Spinal cord (tissue), 10 donors: ENCODE measurements around the gene PPIG. TPM values are rescaled to one million over a fixed set of nuclear protein-coding genes. Genes with fewer than 3 reads are reported as not detected.
"Not testable (repeated sequence)": the region's sequence is repeated elsewhere in the genome, so short reads cannot be mapped to it uniquely, and the experiment has no call there.

Experiments used
- DNase-seq, 6 donors: peaks; one replicate each; pipeline versions ENCODE4 v3.0.0 to v3.0.0-alpha.2; 2013 to 2015; ENCODE audit warnings: low spot score in 6 of 6, low read depth in 4 of 6
- H3K27ac ChIP-seq: one replicate; pipeline ENCODE4 v1.5.1; 2013; ENCODE audit warnings: low read depth, low read length, control low read depth
- H3K27me3 ChIP-seq: one replicate; pipeline ENCODE4 v1.6.1; 2013; ENCODE audit warnings: low read length; ENCODE audit not compliant: control insufficient read depth, insufficient read depth
- H3K36me3 ChIP-seq: one replicate; pipeline ENCODE4 v1.6.1; 2013; ENCODE audit warnings: low read length; ENCODE audit not compliant: control insufficient read depth, insufficient read depth
- H3K4me1 ChIP-seq: one replicate; pipeline ENCODE4 v1.6.1; 2013; ENCODE audit warnings: low read length; ENCODE audit not compliant: control insufficient read depth, insufficient read depth
- H3K4me3 ChIP-seq: one replicate; pipeline ENCODE4 v1.5.1; 2013; ENCODE audit warnings: low read depth, low read length, control low read depth
- H3K9me3 ChIP-seq: one replicate; pipeline ENCODE4 v1.6.1; 2013; ENCODE audit warnings: low read length; ENCODE audit not compliant: control insufficient read depth, insufficient read depth
- whole genome bisulfite sequencing: methylation state at CpG from one replicate; pipeline ENCODE4 v1.1.5; 2013; ENCODE audit warnings: missing lambda C conversion rate; ENCODE audit not compliant: insufficient coverage; 5-methylcytosine and 5-hydroxymethylcytosine counted together
- long read RNA-seq, 4 donors: transcript quantifications; one replicate each; lab custom pipeline, GENCODE V29; 2026
- polyA plus RNA-seq, 2 donors: library from polyadenylated mRNA; unstranded; fragments of 120-200 nt; gene quantifications; one replicate each; pipeline ENCODE4 v1.2.1, GENCODE V29; 2013; ENCODE audit not compliant: insufficient read length in 2 of 2
- total RNA-seq, 2 donors: library from RNA; depleted of rRNA in 1 of 2; stranded (reverse); fragments of 120-200 nt in 1 of 2; fragments of >200 nt in 1 of 2; gene quantifications; one replicate each; pipeline versions ENCODE4 v1.2.3 to v1.2.4, GENCODE V29; 2013 to 2014
- donor health status: healthy.

The PPIG gene
- total RNA-seq: 10 to 100 TPM; 54.1 to 58.6 TPM
- polyA plus RNA-seq: 10 to 100 TPM; 51.3 to 69.9 TPM
- long read RNA-seq, donor 1, full-length matches to known transcripts: 6 of 16 reads
- long read RNA-seq, donor 1, partial matches to known transcripts: 10 of 16 reads
- long read RNA-seq, donor 1, other reads (novel, unspliced or antisense): 0 of 16 reads
- long read RNA-seq, donor 2, full-length matches to known transcripts: 3 of 3 reads
- long read RNA-seq, donor 2, partial matches to known transcripts: 0 of 3 reads
- long read RNA-seq, donor 2, other reads (novel, unspliced or antisense): 0 of 3 reads
- long read RNA-seq, donor 3, full-length matches to known transcripts: 2 of 2 reads
- long read RNA-seq, donor 3, partial matches to known transcripts: 0 of 2 reads
- long read RNA-seq, donor 3, other reads (novel, unspliced or antisense): 0 of 2 reads
- long read RNA-seq, donor 4, full-length matches to known transcripts: 10 of 10 reads
- long read RNA-seq, donor 4, partial matches to known transcripts: 0 of 10 reads
- long read RNA-seq, donor 4, other reads (novel, unspliced or antisense): 0 of 10 reads

DNA sequence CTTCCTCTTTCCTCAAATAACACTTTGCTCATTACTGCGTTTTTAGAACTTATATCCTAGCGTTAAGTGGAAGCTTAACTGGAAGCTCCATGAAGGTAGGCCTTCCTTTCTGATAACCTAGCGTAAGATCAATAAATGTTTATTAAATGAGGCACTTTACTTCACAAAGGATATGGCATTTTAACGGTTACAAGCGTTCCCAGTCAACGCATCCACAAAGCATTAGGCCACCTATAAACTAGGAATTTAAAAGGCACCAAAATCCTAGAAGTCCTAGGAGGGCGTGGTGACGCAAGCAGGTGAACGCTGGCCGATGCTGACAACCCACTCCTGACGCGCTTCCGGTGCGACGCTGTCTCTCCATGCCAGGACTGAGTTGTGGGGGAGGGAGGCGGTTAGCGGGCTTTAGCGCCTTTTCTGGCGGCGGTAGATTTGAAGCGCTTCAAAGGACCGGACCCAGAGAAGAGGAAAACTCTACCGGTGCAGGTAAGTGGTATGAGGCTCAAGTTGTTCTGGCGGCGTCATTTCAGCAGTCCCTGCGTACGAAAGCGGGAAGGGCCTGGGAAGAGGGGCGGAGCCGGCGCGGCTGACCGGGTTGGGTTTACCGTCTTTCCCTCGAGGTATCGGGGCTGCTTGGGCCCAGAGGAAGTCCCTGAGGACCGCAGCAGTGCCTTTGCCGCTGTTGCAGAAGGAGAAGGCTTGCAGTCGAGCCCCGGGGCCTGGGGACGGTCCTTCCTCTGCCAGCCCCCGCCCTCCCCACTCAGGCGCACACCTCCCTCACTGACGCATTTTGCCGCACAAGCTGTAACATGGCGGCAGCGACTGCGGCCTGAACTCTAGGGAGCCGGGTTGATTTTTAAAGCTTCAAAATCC lies at the start of gene PPIG:
Gene PPIG, plus strand, starts transcription at position 347 of the 873 bp plus-strand sequence. CDS start 19,691 bp downstream, outside the sequence.
- peak within 1 kb of the TSS; percentile 92 for H3K4me3 ChIP-seq
- WGBS: under 1% methylated on average over 40 of the region's 49 CpGs
- H3K9me3 ChIP-seq: peaks cover 2% of the 10 kb centered on the region
- no peaks in the 10 kb centered on the region for H3K36me3 ChIP-seq
- H3K4me1 ChIP-seq: peaks cover 12% of the 10 kb centered on the region
- peak; percentile 92 to 99 (median 93) for DNase-seq
- peak within 1 kb of the TSS; percentile 99 for H3K27ac ChIP-seq
- no peaks in the 10 kb centered on the region for H3K27me3 ChIP-seq

DNA sequence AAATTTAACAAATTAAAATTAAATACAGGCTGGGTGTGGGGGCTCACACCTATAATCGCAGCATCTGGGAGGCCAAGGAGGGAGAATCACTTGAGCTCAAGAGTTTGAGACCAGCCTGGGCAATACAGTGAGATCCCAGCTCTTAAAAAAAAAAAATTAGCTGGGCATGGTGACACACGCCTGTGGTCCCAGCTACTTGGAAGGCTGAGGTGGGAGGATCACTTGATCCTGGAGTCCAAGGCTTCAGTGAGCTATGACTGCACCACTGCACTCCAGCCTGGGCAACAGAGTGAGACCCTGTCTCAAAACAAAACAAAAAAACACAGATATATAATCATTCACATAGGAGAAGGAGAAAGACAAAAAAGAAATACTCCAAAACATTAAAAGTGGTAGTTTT lies 44.7 kb upstream of the PPIG start:
- H3K4me1 ChIP-seq, H3K27ac ChIP-seq, DNase-seq, H3K4me3 ChIP-seq, H3K27me3 ChIP-seq, H3K9me3 ChIP-seq, H3K36me3 ChIP-seq: not testable (repeated sequence)
- 100% methylated on average over 1 of the region's 2 CpGs for WGBS

DNA sequence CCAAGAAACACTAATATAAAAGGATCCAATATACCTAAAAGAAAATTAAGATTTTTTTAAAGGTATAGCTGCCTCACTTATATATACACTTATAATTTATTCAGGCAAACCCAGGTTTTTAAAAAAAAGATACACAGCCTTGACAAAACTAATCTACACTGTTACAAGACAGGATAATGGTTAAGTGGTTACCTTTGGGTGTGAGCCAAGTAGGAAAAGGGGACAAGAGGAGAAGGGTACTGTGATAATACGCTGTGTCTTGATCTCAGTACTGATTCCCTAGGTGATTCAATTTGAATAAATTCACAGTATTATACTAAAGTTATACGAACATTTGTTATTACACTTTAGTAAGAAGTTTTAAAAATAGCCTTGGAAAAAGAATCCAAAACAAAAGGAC lies 44.0 kb upstream of the PPIG start:
- Histone ChIP-seq H3K4me1 (no peaks in the 10 kb centered on the region), H3K27ac (no peak overlapping the region), H3K9me3 (no peaks in the 10 kb centered on the region), H3K27me3 (no peaks in the 10 kb centered on the region), H3K4me3 (no peak overlapping the region), H3K36me3 (peaks cover 6% of the 10 kb centered on the region)
- no CpG with 5 or more reads among the region's 2 CpGs for WGBS
- DNase-seq: no peak

DNA sequence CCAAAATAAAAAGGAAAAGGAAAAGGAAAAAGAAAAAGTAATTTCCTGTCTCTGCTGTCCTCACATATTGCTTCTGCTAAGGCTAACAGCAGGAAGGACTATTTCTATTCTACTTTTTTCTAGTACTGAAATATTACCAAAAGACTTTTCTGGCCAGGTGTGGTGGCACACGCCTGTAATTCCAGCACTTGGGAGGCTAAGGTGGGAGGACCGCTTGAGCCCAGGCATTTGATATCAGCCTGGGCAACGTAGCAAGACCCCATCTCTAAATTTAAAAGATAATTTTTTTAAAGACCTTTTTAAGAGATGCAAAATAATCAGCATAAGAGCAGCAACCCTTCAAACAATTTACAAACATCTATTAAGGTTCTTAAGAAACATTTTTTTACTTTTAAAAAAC lies 41.7 kb upstream of the PPIG start:
- Histone ChIP-seq H3K4me1 (no peaks in the 10 kb centered on the region), H3K27ac (no peak overlapping the region), H3K9me3 (no peaks in the 10 kb centered on the region), H3K36me3 (peaks cover 9% of the 10 kb centered on the region), H3K4me3 (no peak overlapping the region), H3K27me3 (no peaks in the 10 kb centered on the region)
- no CpG with 5 or more reads among the region's 3 CpGs for WGBS
- no peak for DNase-seq

DNA sequence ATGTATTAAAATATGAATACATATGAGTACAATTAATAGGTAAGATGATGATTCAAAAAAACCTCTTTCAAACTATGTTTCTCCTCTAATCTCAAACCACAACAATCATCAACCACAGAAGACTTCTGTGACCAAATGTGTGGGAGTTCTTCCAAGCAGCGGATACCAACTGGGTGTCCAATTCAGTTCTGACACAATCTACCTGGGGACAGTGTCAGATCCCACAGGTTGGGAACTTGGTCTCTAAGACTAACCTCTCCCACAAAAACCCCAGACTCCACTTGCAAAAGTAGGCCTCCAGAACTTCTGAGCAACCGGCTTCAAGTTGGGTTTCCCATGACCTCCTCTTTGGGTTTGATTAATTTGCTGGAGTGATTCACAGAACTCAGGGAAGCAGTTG lies 37.4 kb upstream of the PPIG start:
- Histone ChIP-seq H3K27ac (no peak overlapping the region), H3K27me3 (no peaks in the 10 kb centered on the region), H3K9me3 (no peaks in the 10 kb centered on the region), H3K36me3 (peaks cover 9% of the 10 kb centered on the region), H3K4me1 (no peaks in the 10 kb centered on the region), H3K4me3 (no peak overlapping the region)
- WGBS: 100% methylated on average over 1 of the region's 2 CpGs
- no peak for DNase-seq

DNA sequence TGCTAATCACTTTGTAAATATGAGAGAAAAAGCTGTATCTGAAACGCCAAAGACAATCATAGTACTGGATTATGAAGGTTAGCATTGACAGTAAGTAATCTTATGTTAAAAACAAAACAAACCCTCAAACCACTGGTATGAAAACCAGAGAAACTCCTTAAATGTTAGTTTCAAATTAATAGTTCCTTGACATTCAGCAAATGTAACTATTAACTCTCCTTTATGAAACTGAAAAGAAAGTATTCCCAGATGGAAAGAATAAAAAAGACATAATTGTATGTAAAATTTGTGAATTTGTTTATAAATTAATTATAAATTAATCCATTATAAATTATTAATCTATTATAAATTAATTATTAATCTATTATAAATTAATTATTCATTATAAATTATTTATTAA lies 22.8 kb upstream of the PPIG start:
- H3K27ac ChIP-seq: no peak overlapping the region
- no CpG with 5 or more reads among the region's 1 CpG for WGBS
- no peaks in the 10 kb centered on the region for H3K4me1 ChIP-seq
- DNase-seq: no peak
- H3K4me3 ChIP-seq: no peak overlapping the region
- H3K36me3 ChIP-seq: peaks cover 5% of the 10 kb centered on the region
- no peaks in the 10 kb centered on the region for H3K9me3 ChIP-seq
- no peaks in the 10 kb centered on the region for H3K27me3 ChIP-seq

DNA sequence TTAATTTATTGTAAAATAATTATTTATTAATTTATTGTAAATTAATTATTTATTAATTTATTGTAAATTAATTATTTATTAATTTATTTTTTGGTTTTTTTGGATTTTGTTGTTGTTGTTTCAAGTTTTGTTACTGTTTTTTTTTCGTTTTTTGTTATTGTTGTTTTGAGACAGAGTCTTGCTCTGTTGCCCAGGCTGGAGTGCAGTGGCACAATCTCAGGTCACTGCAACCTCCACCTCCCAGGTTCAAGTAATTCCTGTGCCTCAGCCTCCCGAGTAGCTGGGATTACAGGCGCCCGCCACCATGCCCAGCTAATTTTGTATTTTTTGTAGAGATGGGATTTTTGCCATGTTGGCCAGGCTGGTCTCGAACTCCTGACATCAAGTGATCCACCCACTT lies 22.1 kb upstream of the PPIG start:
- H3K27ac ChIP-seq, H3K4me1 ChIP-seq, H3K27me3 ChIP-seq, H3K9me3 ChIP-seq, DNase-seq, H3K36me3 ChIP-seq, H3K4me3 ChIP-seq: not testable (repeated sequence)
- WGBS: no CpG with 5 or more reads among the region's 5 CpGs

DNA sequence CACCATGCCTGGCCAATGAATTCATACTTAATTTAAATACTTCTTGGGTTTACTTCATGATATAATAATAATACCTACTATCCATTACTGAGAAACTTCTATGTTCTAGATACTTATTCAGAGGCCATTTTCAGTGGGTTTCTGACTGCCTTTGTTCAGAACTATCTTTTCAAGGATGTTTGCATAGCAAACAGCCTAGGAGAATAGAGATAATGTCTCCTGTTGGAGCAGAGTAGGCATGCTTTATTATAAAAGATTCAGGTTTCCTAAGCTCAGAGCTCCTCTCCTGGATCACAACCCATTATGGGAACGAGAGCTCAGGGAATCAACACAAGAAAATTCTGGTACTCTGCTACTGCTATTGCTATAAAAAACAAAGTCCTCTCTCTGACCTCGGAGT lies 21.6 kb upstream of the PPIG start:
- WGBS: 100% methylated on average over 1 of the region's 2 CpGs
- Histone ChIP-seq H3K27ac (no peak overlapping the region), H3K36me3 (peaks cover 5% of the 10 kb centered on the region), H3K9me3 (no peaks in the 10 kb centered on the region), H3K4me1 (no peaks in the 10 kb centered on the region), H3K27me3 (no peaks in the 10 kb centered on the region), H3K4me3 (no peak overlapping the region)
- DNase-seq: peak in 1 of 6 donors; percentile 5

DNA sequence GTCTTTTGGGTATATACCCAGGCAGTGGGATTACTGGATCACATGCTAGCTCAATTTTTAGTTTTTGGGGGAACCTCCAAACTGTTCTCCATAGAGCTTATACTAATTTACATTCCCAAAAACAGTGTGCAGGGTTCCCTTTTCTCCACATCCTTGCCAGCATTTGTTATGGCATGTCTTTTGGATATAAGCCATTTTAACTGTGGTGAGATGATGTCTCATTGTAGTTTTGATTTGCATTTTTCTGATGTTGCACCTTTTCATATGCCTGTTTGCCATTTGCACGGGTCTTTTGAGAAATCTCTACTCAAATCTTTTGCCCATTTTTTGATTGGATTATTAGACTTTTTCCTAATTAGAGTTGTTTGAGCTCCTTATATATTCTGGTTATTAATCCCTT lies 18.5 kb upstream of the PPIG start:
- no CpG with 5 or more reads among the region's 1 CpG for WGBS

More for the DNA sequence above, 18.5 kb upstream of the PPIG start:
- Histone ChIP-seq H3K4me1 (no peaks in the 10 kb centered on the region), H3K36me3 (no peaks in the 10 kb centered on the region), H3K4me3 (no peak overlapping the region), H3K27me3 (no peaks in the 10 kb centered on the region), H3K27ac (no peak overlapping the region), H3K9me3 (no peaks in the 10 kb centered on the region)
- DNase-seq: no peak
